HS-5 (cell line): Measurements from ENCODE around the gene PCNX3.
A peak's percentile ranks its signal among the peaks of the same experiment; 100 is the strongest.
"Not testable (repeated sequence)": the region's sequence is repeated elsewhere in the genome, so short reads cannot be mapped to it uniquely, and the experiment has no call there.

Experiments
- DNase-seq: peaks from one replicate; pipeline ENCODE4 v3.0.0-alpha.2; 2012; ENCODE audit warnings: low read depth

The PCNX3 gene

DNA sequence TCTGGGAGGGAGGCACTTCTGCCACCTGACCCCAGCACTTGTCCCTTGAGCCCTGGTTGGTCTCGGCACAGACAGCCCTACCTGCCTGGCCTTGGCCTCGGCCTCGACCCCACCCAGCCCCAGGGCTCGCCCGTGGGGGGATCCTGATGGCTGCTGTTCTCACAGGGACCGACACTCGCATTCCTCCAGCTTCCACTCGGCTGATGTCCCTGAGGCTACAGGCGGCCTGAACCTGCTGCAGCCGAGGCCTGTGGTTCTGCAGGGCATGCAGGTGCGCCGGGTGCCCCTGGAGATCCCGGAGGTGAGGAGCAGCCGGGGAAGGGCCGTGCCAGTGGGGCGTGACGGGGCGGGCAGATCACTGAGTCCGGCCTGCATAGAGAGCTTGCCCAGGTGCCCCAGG is 5.1 kb downstream of the PCNX3 start:
- no peak for DNase-seq

DNA sequence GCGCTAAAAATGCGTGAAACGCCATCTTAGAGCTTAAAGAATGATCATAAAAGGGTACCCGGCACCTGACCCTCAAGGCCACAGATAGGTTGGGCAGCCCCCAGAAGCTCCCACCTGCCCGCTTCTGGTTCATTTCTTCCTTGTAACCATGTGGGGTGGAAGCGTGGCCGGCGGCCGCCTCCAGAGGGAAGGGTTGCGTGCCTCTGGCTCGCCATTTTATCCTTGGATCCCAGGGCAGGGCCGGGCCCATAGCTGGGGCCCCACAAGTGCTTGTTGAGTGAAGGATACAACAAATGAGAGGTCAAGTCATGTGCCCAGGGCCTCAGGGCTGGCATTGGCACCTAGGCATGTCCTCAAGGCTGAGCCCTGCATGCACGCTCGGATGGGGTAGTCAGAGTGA is 5.9 kb downstream of the PCNX3 start:
- no peak for DNase-seq

- DNase-seq = no peak
Observed at GRCh38 chr11:65622011-65622410, 6.4 kb downstream of the PCNX3 start.

DNA sequence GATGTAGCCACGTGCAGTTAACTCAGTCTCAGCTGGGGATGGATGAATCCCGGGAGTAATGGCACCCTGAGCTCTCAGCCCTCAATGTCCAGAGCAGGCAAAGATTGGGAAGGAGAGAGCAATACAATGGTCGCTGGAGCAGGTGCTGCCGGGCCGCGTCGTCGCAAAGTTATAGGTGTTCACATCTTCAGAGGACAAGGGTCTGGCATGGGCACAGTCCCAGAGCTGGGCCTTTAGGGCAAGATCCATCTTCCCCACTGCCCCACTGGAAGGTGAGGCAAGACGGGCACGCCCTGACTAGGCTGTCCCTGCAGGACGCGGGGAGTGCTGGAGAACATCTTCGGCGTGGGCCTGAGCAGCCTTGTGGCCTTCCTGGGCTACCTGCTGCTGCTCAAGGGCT is 7.6 kb downstream of the PCNX3 start:
- DNase-seq = no peak

DNA sequence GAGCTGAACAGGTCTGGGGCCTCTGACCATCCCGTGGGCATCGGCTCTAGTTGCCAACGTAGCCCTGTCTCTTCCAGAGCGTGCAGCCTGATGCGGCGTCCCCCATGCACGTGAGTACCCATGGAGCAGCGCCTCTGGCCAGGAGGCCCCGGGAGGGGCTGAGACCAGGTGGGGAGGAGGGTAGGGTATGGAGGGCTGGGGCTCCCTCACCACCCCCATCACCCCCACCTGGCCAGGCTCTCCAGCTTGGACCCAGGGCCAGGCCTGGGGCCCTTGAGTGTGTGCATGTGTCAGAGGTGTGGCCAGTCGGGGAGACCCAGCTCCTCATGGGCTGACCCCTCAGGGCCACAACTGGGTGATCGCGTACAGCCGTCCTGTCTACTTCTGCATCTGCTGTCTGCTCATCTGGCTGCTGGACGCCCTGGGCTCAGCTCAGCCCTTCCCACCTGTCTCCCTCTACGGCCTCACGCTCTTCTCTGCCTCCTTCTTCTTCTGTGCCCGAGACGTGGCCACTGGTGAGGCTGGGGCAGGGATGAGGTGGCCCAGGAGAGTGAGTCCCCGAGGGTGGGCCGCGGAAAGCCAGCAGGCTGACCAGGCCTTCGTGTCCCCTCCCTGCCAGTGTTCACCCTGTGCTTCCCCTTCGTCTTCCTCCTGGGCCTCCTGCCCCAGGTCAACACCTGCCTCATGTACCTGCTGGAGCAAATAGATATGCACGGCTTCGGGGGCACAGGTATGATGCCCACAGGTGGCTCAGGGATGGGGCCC is 8.5 kb downstream of the PCNX3 start:
- DNase-seq = no peak

- DNase-seq = no peak
Observed at GRCh38 chr11:65624931-65625627, 9.5 kb downstream of the PCNX3 start.

DNA sequence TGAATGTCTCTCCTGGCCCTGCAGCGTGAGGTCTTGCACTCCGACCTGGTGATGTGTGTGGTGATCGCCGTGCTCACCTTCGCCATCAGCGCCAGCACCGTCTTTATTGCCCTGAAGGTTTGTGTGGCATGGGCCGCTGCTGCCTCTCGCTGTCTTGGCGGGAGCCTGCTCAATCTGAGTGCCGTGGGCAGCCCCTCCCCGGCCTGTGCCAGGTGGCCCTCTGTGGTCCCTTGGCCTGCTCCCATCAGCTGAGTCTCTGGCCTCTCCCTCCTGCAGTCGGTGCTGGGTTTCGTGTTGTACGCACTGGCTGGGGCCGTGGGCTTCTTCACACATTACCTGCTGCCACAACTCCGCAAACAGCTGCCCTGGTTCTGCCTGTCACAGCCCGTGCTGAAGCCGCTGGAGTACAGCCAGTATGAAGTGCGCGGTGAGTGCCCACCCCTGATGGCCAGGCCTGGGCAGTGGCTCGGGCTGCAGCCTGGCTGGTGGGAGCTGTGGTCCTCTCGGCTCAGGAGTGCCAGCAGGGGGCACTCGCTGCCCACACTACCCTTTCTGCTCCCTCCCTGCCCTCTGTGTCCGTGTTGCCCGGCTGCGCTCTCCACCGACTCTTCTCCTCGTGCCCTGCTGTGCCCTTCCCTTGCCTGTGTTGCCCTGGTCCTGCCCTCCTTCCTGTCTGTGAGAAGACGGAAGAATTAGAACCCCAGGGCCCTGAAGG is 10.2 kb downstream of the PCNX3 start:
- DNase-seq = no peak

DNA sequence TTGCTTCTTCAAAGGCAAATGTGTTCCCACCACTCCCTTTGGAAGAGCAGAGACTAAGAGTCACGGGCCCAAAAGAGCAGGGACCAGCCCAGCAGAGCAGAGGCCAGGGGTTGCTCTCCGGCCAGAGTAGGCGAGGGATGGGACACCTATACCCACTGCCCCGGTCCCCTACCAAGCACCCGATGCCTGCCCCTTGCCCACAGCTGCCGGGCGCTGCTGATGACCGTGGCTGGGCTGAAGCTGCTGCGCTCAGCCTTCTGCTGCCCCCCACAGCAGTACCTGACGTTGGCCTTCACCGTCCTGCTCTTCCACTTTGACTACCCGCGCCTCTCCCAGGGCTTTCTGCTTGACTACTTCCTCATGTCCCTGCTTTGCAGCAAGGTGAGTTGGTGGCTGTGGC is 11.6 kb downstream of the PCNX3 start:
- no peak for DNase-seq

DNA sequence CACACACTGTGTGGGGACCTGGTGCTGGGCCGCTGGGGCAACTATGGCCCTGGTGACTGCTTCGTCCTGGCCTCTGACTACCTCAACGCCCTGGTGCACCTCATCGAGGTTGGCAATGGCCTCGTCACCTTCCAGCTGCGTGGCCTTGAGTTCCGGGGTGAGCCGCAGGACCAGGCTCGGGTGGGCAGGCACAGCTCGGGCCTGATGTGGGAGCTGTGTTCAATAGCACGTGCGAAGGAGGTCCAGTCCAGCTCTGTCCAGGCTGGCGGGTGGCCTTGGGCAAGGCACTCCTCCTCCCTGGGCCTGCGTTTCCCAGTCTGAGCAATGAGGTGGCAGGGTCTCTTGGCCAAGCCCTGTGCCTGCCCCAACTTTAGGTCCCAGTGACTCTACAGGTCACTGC is 14.0 kb downstream of the PCNX3 start:
- no peak for DNase-seq

DNA sequence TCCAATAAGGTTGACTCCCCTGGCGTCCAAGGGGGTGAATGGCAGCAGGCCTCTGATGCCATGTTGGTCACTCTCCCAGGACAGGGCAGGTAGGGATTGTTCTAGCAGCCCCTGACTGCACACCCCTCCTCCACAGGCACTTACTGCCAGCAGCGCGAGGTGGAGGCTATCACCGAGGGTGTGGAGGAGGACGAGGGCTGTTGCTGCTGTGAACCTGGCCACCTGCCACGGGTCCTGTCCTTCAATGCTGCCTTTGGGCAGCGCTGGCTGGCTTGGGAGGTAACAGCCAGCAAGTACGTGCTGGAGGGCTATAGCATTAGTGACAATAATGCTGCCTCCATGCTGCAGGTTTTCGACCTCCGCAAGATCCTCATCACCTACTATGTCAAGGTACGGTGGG is 14.6 kb downstream of the PCNX3 start:
- no peak for DNase-seq

DNA sequence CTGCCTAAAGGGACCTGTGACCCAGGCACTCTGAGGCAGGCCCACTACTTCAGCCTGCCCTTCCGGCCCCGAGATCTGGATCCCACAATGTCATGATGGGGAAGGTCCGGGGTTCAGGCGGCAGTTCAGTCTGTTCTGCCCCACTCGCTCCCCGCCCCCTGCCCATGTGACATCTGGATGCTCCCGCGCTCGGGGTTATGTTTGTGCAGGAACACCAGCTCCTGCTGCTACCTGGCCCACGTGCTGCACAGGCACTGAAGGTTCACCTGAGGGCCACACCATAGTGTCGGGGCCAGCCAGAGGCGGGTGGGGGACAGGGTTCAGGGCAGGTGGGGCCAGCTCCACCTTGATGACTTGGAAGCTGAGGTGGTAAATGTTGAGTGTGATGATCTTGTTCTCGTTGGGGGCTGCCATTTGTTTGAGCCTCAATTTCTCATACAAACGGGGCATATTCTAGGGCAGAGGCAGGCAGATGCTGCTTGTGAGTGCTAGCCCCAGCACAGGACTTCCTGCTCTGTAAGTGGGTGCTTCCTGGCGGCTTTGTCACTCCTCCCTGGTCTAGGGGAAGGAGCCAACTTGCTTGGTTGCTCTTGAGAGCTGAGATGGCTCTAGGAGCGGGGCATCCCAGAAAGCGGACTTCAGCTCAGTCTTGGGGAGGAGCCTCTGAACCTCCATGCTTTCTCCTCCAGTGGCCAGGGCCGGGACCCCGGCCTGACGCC is 18.0 kb downstream of the PCNX3 start:
- no peak for DNase-seq

GRCh38 chr11:65634109-65634436 is 18.5 kb downstream of the PCNX3 start:
- no peak for DNase-seq

- DNase-seq = no peak
Observed at GRCh38 chr11:65634440-65634839, 18.9 kb downstream of the PCNX3 start.

DNA sequence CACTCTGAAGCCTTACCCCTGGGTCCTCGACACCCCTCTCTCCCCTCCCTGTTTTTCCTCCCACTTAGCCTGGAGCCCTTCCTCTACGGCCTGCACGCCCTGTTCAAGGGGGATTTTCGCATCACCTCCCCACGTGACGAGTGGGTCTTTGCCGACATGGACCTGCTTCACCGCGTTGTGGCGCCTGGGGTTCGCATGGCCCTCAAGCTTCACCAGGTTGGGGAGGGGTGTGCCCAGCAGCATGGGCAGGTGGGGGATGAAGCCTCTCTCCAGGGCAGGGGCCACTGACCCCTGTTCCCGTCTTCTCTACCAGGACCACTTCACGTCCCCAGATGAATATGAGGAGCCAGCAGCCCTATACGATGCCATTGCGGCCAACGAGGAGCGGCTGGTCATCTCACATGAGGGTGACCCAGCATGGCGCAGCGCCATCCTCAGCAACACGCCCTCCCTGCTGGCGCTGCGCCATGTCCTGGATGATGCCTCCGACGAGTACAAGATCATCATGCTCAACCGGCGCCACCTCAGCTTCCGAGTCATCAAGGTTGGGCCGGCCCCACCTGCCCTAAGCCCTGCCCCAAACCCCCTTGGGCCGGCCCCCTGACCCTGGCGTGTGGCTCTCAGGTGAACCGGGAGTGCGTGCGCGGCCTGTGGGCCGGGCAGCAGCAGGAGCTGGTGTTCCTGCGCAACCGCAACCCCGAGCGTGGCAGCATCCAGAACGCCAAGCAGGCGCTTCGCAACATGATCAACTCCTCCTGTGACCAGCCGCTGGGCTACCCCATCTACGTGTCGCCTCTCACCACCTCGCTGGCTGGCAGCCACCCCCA is 19.5 kb downstream of the PCNX3 start:
- DNase-seq = no peak

DNA sequence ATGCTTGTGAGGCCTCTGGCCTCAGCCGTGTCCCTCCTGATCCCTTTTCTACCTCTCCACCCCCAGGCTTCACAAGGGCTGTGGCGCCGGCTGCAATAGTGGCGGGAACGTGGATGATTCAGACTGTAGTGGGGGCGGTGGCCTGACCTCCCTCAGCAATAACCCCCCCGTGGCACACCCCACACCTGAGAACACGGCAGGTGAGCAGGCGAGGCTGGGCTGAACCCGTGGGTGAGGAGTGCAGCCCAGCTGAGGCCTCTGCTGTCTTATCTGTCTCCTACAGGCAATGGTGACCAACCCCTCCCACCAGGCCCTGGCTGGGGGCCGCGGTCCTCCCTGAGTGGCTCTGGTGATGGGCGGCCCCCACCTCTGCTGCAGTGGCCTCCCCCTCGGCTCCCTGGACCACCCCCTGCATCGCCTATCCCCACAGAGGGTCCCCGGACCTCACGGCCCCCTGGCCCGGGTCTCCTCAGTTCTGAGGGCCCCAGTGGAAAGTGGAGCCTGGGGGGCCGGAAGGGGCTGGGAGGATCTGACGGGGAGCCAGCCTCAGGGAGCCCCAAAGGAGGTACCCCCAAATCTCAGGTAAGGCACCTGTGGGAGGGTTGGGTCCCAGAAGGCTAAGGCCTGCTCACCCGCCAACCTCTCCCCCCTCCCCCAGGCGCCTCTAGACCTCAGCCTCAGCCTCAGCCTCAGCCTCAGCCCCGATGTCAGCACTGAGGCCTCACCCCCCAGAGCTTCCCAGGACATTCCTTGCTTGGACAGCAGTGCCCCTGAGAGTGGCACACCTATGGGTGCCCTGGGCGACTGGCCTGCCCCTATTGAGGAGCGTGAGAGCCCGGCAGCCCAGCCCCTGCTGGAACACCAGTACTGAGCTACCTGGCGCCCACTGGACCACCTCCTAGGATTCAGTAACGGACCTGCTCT is 20.8 kb downstream of the PCNX3 start:
- DNase-seq = no peak

DNA sequence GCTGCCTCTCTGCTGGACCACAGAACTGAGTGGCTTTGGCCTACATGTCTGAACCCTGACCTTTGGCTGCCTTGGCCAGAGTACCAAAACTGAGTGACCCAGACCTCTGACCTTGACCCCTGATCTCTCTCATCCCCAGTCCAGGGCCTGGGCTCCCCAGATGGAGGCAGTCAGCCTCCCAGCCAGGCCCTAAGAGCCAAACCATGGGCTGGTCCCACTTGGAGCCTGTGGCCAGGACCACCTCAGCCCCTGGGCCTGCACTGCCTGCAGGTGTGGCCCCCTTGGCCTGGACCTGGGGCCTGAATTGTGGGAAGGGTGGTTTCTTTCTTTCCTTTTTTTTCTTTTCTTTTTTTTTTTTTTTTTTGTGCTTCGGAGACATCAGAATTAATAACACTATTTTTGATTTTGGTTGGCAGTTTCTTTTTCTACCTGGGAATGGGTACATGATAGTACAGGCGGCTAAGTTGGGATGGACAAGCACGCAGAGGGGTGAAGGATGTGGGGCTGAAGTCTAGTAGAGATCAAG is 21.5 kb downstream of the PCNX3 start:
- no peak for DNase-seq

- DNase-seq = peak; percentile 60
Observed at GRCh38 chr11:65637794-65638419, 22.3 kb downstream of the PCNX3 start, which contains the start of gene SIPA1. SIPA1 (plus strand) TSS chr11:65638101; CDS start chr11:65640922, 2,821 bp downstream.

DNA sequence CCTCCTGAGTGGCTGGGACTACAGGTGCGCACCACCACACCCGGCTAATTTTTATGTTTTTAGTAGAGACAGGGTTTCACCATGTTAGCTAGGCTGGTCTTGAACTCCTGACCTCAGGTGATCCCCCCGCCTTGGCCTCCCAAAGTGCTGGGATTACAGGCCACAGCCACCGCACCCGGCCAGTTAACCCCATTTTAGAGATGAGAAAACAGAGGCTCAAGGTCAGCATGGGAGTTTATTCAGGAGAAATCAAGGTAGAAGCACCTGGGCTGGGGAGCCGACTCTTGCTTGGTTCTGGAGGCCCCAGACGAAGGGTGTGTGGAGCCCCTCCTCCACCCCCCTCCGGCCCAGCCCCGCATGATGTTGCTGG is 23.6 kb downstream of the PCNX3 start:
- not testable (repeated sequence) for DNase-seq

- DNase-seq = no peak
Observed at GRCh38 chr11:65639623-65640482, 24.3 kb downstream of the PCNX3 start.
